HepG2 (cell line): Measurements from ENCODE around the gene ST8SIA4. TPM values are rescaled to one million over a fixed set of nuclear protein-coding genes. Genes with fewer than 3 reads are reported as not detected.

Experiments used
- ATAC-seq: fragments of 200-7000 bp; cut with Tn5 transposase; 3 replicates; pipeline ENCODE4 v1.9.1; 2020; ENCODE audit warnings: mild to moderate bottlenecking, moderate library complexity
- BruUV-seq: library from RNA; stranded (reverse); fragments of 400-500 nt; replicated peaks from 2 replicates; lab custom pipeline; 2021; lab: Mats Ljungman, UMichigan
- CTCF ChIA-PET: fragments of 300-600 bp; formaldehyde crosslinking; extraction: SDS; loops from one replicate; lab custom pipeline; 2021; ENCODE audit warnings: low total read pairs, inconsistent platforms, low intra/inter-chr PET ratio; lab: Yijun Ruan, JAX
- POLR2A ChIA-PET: fragments of 350-600 bp; sonication (Branson Sonifier 250); formaldehyde crosslinking; loops from one replicate; lab custom pipeline; 2020; ENCODE audit warnings: antibody characterized with exemption, inconsistent platforms; lab: Yijun Ruan, JAX
- DNase-seq: peaks from one replicate; pipeline ENCODE4 v3.0.0-alpha.2; 2015; ENCODE audit warnings: low spot score
- FAIRE-seq: peaks from 3 replicates; lab custom pipeline; 2011; peaks lifted over from hg19 to GRCh38; lab: Jason Lieb, UNC
- H2AFZ ChIP-seq: one replicate; pipeline ENCODE4 v1.6.1; 2011; ENCODE audit warnings: low read length, inconsistent platforms
- H3K27ac ChIP-seq: fragments of 300-600 bp; 3 replicates; pipeline ENCODE4 v1.8.0; 2011; ENCODE audit warnings: mixed run types, mild to moderate bottlenecking, mixed read lengths, low read length, inconsistent platforms; ENCODE audit not compliant: insufficient read depth; ENCODE audit errors: extremely low read length
- H3K27me3 ChIP-seq, 2 experiments: fragments of 200-600 bp in 1 of 2; 2 replicates in 1 of 2; 3 replicates in 1 of 2; pipeline versions ENCODE4 v1.6.0 to v1.8.0; 2011; ENCODE audit warnings: low read length in 2 of 2, mild to moderate bottlenecking in 2 of 2, moderate library complexity in 2 of 2, inconsistent platforms in 1 of 2; ENCODE audit not compliant: insufficient read depth in 2 of 2, control insufficient read depth in 1 of 2
- H3K36me3 ChIP-seq, 2 experiments: fragments of 200-600 bp in 1 of 2; replicated peaks in 1 of 2; 2 replicates in 1 of 2; 3 replicates in 1 of 2; pipeline versions ENCODE4 v1.5.1 to v1.8.0; 2011; ENCODE audit warnings: low read length in 2 of 2, inconsistent platforms in 1 of 2; ENCODE audit not compliant: insufficient read depth in 2 of 2, control insufficient read depth in 1 of 2
- H3K4me1 ChIP-seq: 2 replicates; pipeline ENCODE4 v1.5.1; 2012; ENCODE audit warnings: low read length, inconsistent platforms; ENCODE audit not compliant: insufficient read depth
- H3K4me2 ChIP-seq: 2 replicates; pipeline ENCODE4 v1.6.0; 2011; ENCODE audit warnings: low read depth, low read length, inconsistent platforms
- H3K4me3 ChIP-seq, 3 experiments: fragments of 200-600 bp in 1 of 3; sonication (generic), shearing (Covaris generic) in 1 of 3; replicated peaks in 1 of 3; 2 replicates each; pipeline ENCODE4 v1.5.1; 2011 to 2016; ENCODE audit warnings: low read length in 3 of 3, inconsistent platforms in 2 of 3, low read depth in 2 of 3, mild to moderate bottlenecking in 2 of 3, control low read depth in 1 of 3, mixed read lengths in 1 of 3; ENCODE audit not compliant: insufficient read depth in 1 of 3
- H3K79me2 ChIP-seq: one replicate; pipeline ENCODE4 v1.6.1; 2011; ENCODE audit warnings: low read length, inconsistent platforms; ENCODE audit not compliant: insufficient read depth
- H3K9ac ChIP-seq: 2 replicates; pipeline ENCODE4 v1.6.0; 2011; ENCODE audit warnings: mild to moderate bottlenecking, low read depth, low read length, inconsistent platforms; ENCODE audit not compliant: insufficient read depth
- H3K9me3 ChIP-seq: 2 replicates; pipeline ENCODE4 v1.5.1; 2012; ENCODE audit warnings: mild to moderate bottlenecking, low read length
- H4K20me1 ChIP-seq: 2 replicates; pipeline ENCODE4 v1.6.0; 2011; ENCODE audit warnings: inconsistent platforms, mild to moderate bottlenecking, low read length, moderate library complexity; ENCODE audit not compliant: insufficient read depth
- AGO1 ChIP-seq: fragments of 200-400 bp; formaldehyde crosslinking; IDR thresholded peaks from 2 replicates; pipeline ENCODE4 v1.6.1; 2017; ENCODE audit warnings: mild to moderate bottlenecking, low read depth, low read length, moderate library complexity; ENCODE audit not compliant: poor library complexity, severe bottlenecking
- NCOA5 ChIP-seq: sonication (generic); formaldehyde crosslinking; IDR thresholded peaks from 2 replicates; pipeline ENCODE4 v1.4.0; 2020; ENCODE audit warnings: missing genetic modification reagents
- ZNF292 ChIP-seq: sonication (generic); formaldehyde crosslinking; IDR thresholded peaks from 2 replicates; pipeline ENCODE4 v1.8.1; 2022; ENCODE audit warnings: mild to moderate bottlenecking, low read depth, missing genetic modification reagents, borderline replicate concordance
- ZNF382 ChIP-seq: sonication (generic); formaldehyde crosslinking; IDR thresholded peaks from 2 replicates; pipeline ENCODE4 v1.5.0; 2020; ENCODE audit warnings: missing genetic modification reagents, mild to moderate bottlenecking, borderline replicate concordance
- ZNF547 ChIP-seq: sonication (generic); formaldehyde crosslinking; IDR thresholded peaks from 2 replicates; pipeline ENCODE4 v1.5.1; 2020; ENCODE audit warnings: mild to moderate bottlenecking, missing genetic modification reagents
- ZNF7 ChIP-seq: IDR thresholded peaks from 2 replicates; pipeline ENCODE4 v1.6.1; 2016; ENCODE audit warnings: missing biosample characterization, missing genetic modification reagents
- ZSCAN9 ChIP-seq: IDR thresholded peaks from 2 replicates; pipeline ENCODE4 v1.6.1; 2016; ENCODE audit warnings: borderline replicate concordance
- WGBS: methylation state at CpG from one replicate; pipeline ENCODE4 v1.1.6; 2017; ENCODE audit warnings: low lambda C conversion rate; 5-methylcytosine and 5-hydroxymethylcytosine counted together
- in situ Hi-C: cut with HindIII; loops from 2 replicates; pipeline ENCODE4 v1.10.0; 2017; ENCODE audit warnings: low pct_unique_long_range_greater_than_20kb; ENCODE audit not compliant: extremely low pct_ligation_motif_present
- intact Hi-C: fragments of 100-400 bp; cut with micrococcal nuclease; formaldehyde crosslinking; loops from one replicate; pipeline ENCODE4 v1.10.0; 2022; ENCODE audit not compliant: unreplicated experiment
- polyA plus RNA-seq, 8 experiments: library from polyadenylated mRNA; depleted of rRNA in 3 of 8; stranded (reverse) in 7 of 8; unstranded in 1 of 8; fragments of >200 nt; fragmentation: Illumina TruSeq in 4 of 8; extraction: Trizol in 4 of 8; gene quantifications; 2 replicates each; pipeline versions ENCODE4 v1.2.1 to v1.2.3, GENCODE V29; 2011 to 2016; ENCODE audit warnings: low read depth in 4 of 8, missing spikeins in 1 of 8, mixed read lengths in 1 of 8; ENCODE audit not compliant: insufficient read depth in 1 of 8
- total RNA-seq, 5 experiments: library from RNA; depleted of rRNA; stranded (reverse); fragments of >200 nt; fragmentation: Illumina TruSeq; extraction: Trizol; gene quantifications; 2 replicates each; pipeline ENCODE4 v1.2.3, GENCODE V29; 2016; ENCODE audit warnings: low read depth in 1 of 5
- TF ChIP-seq, protein P1 (sequence below): sonication (generic); formaldehyde crosslinking; IDR thresholded peaks from 2 replicates; pipeline ENCODE4 v1.4.0; 2020; ENCODE audit warnings: missing genetic modification reagents

Gene ST8SIA4
- total and polyA plus RNA-seq, 2 of the 13 experiments (the other 11 are each of a cell fraction or from before 2014, with no cell fraction given) = not detected

DNA sequence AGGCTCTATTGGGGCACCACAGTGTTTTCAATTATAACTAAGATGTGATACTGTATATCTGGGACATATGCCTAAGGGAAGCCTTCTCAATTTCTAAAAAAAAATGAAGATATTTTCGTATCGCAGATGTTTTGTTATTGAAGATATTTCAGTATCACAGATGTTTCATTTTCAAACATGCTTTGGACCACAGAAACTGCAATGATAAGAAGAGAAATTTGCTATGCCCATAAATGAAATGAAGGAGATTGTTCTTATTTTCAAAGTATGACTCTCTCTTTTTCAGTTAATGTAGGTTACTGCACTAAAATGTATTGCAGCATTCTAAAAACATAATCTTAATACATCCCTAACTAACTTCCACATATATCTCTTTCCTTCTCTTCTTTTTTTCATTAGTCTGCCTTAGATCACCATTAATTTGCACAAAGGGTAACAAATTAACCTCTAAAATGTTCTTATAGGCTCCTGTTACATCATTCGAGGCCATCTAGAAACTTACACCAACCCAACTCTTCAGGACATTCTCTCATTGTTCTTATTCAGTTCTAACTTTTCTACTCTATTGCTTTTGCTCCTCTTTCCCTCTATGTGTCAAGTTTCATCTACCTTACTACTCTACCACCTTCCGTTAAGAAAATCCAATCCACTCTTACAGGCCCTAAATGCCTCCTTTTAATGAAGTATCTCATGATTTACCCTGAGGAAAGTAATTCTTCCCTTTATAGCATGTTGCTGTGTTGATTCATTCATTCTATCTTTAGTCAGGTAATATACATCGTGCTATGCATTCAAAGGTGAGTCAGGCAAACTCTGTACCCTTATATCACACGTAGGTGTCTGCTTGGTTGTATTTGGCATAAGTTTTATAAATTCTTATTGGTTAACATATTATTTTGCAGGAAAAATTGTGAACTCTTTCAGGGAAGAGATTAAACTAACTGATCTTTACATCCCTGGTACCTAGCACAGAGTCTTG, 70.5 kb downstream of the ST8SIA4 start:
- ChIA-PET CTCF (no interaction called here), POLR2A (no interaction called here)
- Histone ChIP-seq H3K9me3 (no peaks in the 10 kb centered on the region), H3K4me1 (no peaks in the 10 kb centered on the region), H3K27ac (no peak overlapping the region), H3K27me3 (no peaks in the 10 kb centered on the region), H3K79me2 (no peaks in the 10 kb centered on the region), H4K20me1 (no peaks in the 10 kb centered on the region), H2AFZ (no peak overlapping the region), H3K4me2 (no peak overlapping the region), H3K36me3 (no peaks in the 10 kb centered on the region), H3K4me3 (no peak overlapping the region), H3K9ac (no peak overlapping the region)
- no peak for FAIRE-seq
- TF ChIP-seq, protein P1, sequence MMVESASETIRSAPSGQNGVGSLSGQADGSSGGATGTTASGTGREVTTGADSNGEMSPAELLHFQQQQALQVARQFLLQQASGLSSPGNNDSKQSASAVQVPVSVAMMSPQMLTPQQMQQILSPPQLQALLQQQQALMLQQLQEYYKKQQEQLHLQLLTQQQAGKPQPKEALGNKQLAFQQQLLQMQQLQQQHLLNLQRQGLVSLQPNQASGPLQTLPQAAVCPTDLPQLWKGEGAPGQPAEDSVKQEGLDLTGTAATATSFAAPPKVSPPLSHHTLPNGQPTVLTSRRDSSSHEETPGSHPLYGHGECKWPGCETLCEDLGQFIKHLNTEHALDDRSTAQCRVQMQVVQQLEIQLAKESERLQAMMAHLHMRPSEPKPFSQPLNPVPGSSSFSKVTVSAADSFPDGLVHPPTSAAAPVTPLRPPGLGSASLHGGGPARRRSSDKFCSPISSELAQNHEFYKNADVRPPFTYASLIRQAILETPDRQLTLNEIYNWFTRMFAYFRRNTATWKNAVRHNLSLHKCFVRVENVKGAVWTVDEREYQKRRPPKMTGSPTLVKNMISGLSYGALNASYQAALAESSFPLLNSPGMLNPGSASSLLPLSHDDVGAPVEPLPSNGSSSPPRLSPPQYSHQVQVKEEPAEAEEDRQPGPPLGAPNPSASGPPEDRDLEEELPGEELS = no peak
- TF ChIP-seq NCOA5 = no peak
- no peak for TF ChIP-seq AGO1
- no peak for TF ChIP-seq ZNF547 (CRISPR knock-in tag)
- TF ChIP-seq ZNF382 = no peak
- no peak for TF ChIP-seq ZSCAN9 (CRISPR knock-in tag)
- no peak for TF ChIP-seq ZNF292 (CRISPR knock-in tag)
- TF ChIP-seq ZNF7 (CRISPR knock-in tag) = no peak
- WGBS = 17% methylated on average over 6 of the region's 6 CpGs
- ATAC-seq = no peak
- in situ Hi-C loops = no loop called here
- intact Hi-C loops = no loop called here
- BruUV-seq = no TSS peak
- DNase-seq = no peak
